NCI-H82 treated with DMSO at 0.1 percent for 48 hours (cell line): ENCODE data around the gene PCLO.
A peak's percentile ranks its signal among the peaks of the same experiment; 100 is the strongest.
"Not testable (repeated sequence)": the region's sequence is repeated elsewhere in the genome, so short reads cannot be mapped to it uniquely, and the experiment has no call there.

ENCODE experiments used
- DNase-seq: peaks from one replicate; lab custom pipeline; 2025; ENCODE audit not compliant: unreplicated experiment; lab: John Stamatoyannopoulos, UW

Gene PCLO

GRCh38 chr7:82742163-82742562 lies 420.5 kb downstream of the PCLO start:
- no peak for DNase-seq

DNA sequence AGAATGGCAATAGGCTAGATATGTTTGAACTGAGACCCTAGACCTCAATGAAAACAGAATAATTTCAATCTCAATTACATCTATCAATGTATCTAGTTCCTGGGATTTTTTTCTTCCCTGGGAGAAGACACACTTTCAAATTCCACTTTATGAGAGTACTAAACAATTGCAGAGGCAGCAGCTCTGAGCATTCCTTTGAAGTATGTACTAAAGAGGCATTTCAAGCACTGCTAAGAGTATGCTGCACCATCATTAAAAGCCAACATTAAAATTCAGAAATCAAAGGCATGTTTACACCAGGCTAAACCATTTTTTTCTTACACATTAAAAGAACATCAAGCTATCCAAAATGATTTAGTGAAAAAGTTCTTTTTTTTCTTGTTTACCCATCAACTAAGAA lies 421.2 kb downstream of the PCLO start:
- DNase-seq = no peak

DNA sequence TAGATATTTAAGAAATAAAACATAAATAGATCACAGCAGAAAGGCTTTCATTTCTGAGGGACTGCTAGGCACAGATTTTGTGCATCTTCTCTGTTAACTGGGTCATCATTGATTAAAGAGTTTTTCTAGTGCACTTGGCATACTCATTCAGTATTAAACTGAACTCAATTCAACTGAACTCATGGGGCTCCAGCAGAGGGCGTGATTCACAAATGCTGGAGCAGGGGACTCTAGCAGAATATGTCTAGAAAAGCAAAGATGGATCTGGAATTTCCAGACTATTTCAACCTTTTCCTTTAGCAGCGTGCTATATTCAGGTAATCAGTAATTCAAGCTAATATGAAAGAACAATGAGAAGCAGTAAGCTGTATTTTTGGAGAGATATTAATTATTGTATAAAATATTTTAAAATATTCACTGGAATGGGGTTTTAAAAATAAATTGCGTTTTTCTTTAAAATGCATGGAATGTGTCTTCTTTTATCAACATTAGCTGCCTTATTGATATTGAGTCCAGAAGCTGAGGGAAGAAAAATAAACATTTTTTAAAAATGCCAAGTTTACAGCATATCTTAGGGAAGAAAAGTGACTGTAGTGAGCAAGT lies 422.3 kb downstream of the PCLO start:
- DNase-seq = peak; percentile 35

DNA sequence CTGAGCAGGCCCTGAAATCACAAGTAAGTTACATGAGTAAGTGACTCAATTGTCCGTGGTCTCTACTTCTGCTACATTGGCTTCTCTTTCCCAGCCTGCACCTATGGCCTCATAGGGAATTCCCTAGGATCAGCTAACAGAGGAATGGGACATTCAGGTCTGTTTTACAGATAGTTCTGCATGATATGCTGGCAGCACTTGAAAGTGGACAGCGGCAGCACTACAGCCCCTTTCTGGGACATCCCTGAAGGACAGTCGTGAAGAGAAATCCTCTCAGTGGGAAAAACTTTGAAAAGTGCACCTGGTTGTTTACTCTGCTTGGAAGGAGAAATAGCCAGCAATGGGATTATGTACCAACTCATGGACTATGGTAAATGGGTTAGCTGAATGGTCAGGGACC lies 426.1 kb downstream of the PCLO start:
- no peak for DNase-seq

- DNase-seq = no peak
Measured at GRCh38 chr7:82732677-82733076, 430.0 kb downstream of the PCLO start.

DNA sequence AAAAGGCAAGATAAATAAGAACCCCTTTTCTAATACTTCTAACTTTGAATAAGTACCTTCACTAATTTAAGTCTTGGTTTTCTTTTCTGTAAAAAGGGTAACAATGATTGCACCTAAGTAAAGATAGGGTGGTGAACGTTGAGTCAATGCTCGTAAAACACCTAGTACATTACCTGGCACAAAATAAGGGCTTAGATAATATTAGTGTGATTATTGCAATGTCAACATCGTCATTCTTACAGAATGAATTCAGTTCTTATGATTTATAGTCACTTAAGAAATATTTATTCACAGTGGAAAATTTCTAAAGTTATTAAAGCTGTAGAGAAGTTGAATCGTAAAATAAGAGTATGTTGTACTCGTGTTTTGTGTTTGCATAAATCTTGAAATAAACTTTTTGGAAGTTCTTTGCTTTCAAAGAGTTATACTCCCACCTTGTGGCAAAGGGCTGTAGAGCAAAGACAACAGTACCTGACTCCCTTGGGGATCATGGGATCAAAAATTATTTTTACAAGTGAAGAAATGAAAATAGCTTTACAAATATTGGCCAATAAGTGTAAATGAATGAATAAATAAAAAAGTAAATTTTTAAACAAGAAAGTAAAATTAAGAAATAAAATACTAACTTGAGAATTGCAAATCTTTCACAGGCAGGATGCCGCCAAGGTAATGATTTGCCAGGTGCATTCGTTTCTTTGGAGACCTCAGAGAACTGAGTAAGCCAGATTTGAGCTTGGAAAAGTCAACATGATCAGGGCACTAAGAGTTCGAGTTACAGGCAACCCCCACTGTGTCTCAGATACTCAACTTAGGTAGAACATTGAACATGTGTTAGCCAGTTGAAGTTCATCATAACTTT lies 433.3 kb downstream of the PCLO start:
- peak; percentile 13 for DNase-seq

- DNase-seq = no peak
Measured at GRCh38 chr7:82726038-82726800, 436.5 kb downstream of the PCLO start.

GRCh38 chr7:82723411-82723810 lies 439.3 kb downstream of the PCLO start:
- no peak for DNase-seq

DNA sequence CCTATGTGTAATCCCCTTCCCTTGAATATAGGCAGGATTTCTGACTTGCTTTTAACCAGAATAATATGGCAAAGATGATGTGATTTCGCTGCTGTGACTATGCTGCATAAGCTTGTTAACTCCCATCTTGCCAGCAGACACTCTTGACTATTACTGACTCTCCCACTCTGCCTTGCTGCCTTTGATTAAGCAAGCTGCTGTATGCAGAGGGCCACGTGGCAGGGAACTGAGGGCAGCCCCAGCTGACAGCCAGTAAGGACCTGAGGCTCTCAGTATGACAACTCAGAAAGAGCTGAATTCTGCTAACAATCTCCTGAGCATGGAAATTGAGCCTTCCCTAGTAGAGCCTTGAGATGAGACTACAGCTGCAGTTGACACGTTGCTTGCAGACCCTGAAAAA lies 439.7 kb downstream of the PCLO start:
- DNase-seq = peak; percentile 38

DNA sequence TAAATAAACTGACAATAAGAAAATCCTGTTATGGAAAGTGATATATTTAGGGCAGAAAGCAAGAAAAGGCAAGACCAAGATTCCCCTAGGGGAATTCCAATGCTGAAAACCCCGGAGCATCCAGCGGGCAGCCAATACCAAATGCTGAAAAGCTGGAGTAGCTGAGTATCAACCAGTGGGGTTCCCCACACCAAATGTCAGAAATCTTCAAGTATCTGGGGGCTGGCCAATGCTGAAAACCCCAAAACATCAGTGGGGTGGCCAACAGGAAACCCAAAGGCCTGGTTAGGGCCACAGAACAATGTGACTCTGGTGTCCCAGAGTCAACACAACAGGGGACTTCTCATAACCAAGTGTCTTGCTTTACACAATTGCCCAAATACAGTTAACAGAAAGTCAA lies 447.3 kb downstream of the PCLO start:
- DNase-seq = no peak

DNA sequence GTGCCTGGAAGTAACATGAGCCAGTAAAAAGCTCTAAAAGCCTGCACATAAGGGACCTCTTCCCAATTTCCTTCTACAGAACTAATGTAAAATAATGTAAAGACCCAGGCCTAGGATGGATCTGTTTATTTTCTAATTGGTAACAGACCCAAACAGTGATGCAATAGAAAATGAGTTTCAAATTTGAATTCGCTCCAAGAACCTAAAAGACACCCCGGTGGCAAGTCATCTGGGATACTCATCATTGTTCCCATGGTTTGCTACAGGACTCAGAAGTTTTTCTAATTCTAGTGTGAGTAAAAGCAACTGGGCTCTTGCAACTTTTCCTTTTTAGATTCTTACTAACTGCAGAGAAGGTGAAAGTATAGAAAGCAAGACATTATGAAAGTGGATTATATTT lies 447.8 kb downstream of the PCLO start:
- DNase-seq = no peak

DNA sequence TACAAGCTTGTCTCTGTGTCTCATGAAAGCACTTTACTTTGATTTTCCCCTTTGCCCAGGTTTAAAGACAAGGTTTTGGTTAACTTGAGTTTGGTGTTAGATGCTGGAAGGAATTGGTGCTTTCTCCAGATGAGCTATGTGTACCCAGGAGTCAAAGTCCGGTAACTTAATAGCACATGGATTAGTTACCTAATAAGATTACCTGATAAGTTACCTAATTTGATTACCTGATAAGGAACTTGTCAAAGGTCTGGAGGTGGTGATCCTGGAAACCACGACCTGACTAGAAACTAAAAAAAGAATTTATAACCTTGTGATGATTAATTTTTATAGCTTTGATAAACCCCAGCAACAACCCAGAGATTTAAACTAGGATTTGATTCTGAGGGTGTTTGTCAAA lies 449.2 kb downstream of the PCLO start:
- peak; percentile 26 for DNase-seq

DNA sequence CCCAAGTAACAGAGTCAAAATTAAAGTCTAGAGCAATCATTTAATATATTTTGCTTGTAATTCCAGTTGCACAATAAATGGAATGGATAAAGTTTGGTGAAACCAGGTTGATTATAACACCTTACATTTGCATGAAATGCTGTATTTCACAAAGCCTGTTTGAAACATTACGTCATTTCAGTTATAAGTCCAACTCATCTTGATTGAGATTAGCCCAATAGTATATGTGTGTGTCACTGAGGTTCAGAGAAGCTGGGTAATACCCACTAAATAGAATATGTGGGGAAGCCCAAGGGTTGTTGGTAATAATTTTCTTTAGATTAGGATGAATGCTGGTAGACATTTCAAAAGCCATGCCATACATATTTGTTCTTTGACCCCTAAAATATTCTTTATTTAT lies 456.3 kb downstream of the PCLO start:
- DNase-seq = not testable (repeated sequence)

- no peak for DNase-seq
Measured at GRCh38 chr7:82705517-82706260, 457.0 kb downstream of the PCLO start.

- no peak for DNase-seq
Measured at GRCh38 chr7:82704121-82704520, 458.6 kb downstream of the PCLO start.
